Endodermal cell (in vitro differentiated cells): ENCODE data around the gene MOGAT1. TPM values are rescaled to one million over a fixed set of nuclear protein-coding genes. Genes with fewer than 3 reads are reported as not detected.
"Not testable (repeated sequence)": the region's sequence is repeated elsewhere in the genome, so short reads cannot be mapped to it uniquely, and the experiment has no call there.

Source experiments
- DNase-seq: peaks from one replicate; pipeline ENCODE4 v3.0.0-alpha.2; 2017
- H3K27ac ChIP-seq: 2 replicates; pipeline ENCODE4 v1.5.1; 2013; ENCODE audit warnings: mild to moderate bottlenecking, low read depth, low read length, moderate library complexity
- H3K27me3 ChIP-seq: 2 replicates; pipeline ENCODE4 v1.6.1; 2013; ENCODE audit warnings: mild to moderate bottlenecking, low read length, moderate library complexity; ENCODE audit not compliant: insufficient read depth, control insufficient read depth, poor library complexity, severe bottlenecking
- H3K36me3 ChIP-seq: 2 replicates; pipeline ENCODE4 v1.7.0; 2013; ENCODE audit warnings: mild to moderate bottlenecking, low read length, moderate library complexity; ENCODE audit not compliant: control insufficient read depth, insufficient read depth
- H3K4me1 ChIP-seq: one replicate; pipeline ENCODE4 v1.7.0; 2013; ENCODE audit warnings: low read length; ENCODE audit not compliant: control insufficient read depth, insufficient read depth
- H3K4me3 ChIP-seq: 2 replicates; pipeline ENCODE4 v1.5.1; 2013; ENCODE audit warnings: mild to moderate bottlenecking, low read length, moderate library complexity
- H3K9ac ChIP-seq: 2 replicates; pipeline ENCODE4 v1.6.1; 2013; ENCODE audit warnings: mild to moderate bottlenecking, low read length, moderate library complexity; ENCODE audit not compliant: poor library complexity, severe bottlenecking; ENCODE audit errors: extremely low read depth
- H3K9me3 ChIP-seq: 2 replicates; pipeline ENCODE4 v1.6.1; 2013; ENCODE audit warnings: mild to moderate bottlenecking, low read length, moderate library complexity; ENCODE audit not compliant: control insufficient read depth
- H3K27ac Mint-ChIP-seq: 2 replicates; pipeline ENCODE4 v1.8.0; 2020; ENCODE audit warnings: mixed read lengths
- H3K27me3 Mint-ChIP-seq: 2 replicates; pipeline ENCODE4 v1.8.0; 2021; ENCODE audit warnings: mild to moderate bottlenecking, mixed read lengths; ENCODE audit not compliant: insufficient read depth
- H3K36me3 Mint-ChIP-seq: 2 replicates; pipeline ENCODE4 v1.8.0; 2020; ENCODE audit warnings: low read depth, mixed read lengths
- H3K4me1 Mint-ChIP-seq: 2 replicates; pipeline ENCODE4 v1.8.0; 2020; ENCODE audit warnings: mixed read lengths
- H3K4me3 Mint-ChIP-seq: 2 replicates; pipeline ENCODE4 v1.8.0; 2020; ENCODE audit warnings: mild to moderate bottlenecking, moderate library complexity, mixed read lengths
- H3K9me3 Mint-ChIP-seq: 2 replicates; pipeline ENCODE4 v1.8.0; 2020; ENCODE audit warnings: mild to moderate bottlenecking, mixed read lengths
- CTCF ChIP-seq: fragments of 200-600 bp; sonication (generic); conservative IDR thresholded peaks from 2 replicates; pipeline ENCODE4 v1.5.0; 2021; ENCODE audit warnings: antibody characterized with exemption, mild to moderate bottlenecking
- WGBS, 2 experiments: methylation state at CpG; one replicate each; pipeline versions ENCODE4 v1.1.5 to v1.1.7; 2013; ENCODE audit warnings: missing lambda C conversion rate in 2 of 2, mixed read lengths in 1 of 2; ENCODE audit not compliant: insufficient coverage in 1 of 2, insufficient read length in 1 of 2; 5-methylcytosine and 5-hydroxymethylcytosine counted together
- total RNA-seq, 2 donors: library from RNA; stranded (reverse); fragmentation: NEBNext Ultra II Directional in 1 of 2; extraction: Animal tissue kit (Norgen Biotek cat#: 25700) in 1 of 2; gene quantifications; 2 replicates in 1 of 2; 3 replicates in 1 of 2; pipeline ENCODE4 v1.2.1, GENCODE V29; 2021

Gene MOGAT1
- total RNA-seq, 2 donors from 2014 or later, result not detected

GRCh38 chr2:222753251-222753824 lies 81.9 kb downstream of the MOGAT1 start:
- Mint-ChIP-seq H3K4me3 (no peak overlapping the region), H3K27me3 (peaks cover 94% of the 10 kb centered on the region), H3K4me1 (peaks cover 18% of the 10 kb centered on the region), H3K36me3 (no peaks in the 10 kb centered on the region), H3K9me3 (no peaks in the 10 kb centered on the region), H3K27ac (no peak overlapping the region)
- 50 to 64% methylated on average over 1 to 2 of the region's 2 CpGs for WGBS, 2 experiments
- no peak for TF ChIP-seq CTCF
- Histone ChIP-seq H3K9ac (no peak overlapping the region), H3K4me1 (peaks cover 7% of the 10 kb centered on the region), H3K4me3 (no peak overlapping the region), H3K9me3 (peaks cover 9% of the 10 kb centered on the region), H3K27me3 (peaks cover 93% of the 10 kb centered on the region), H3K36me3 (no peaks in the 10 kb centered on the region), H3K27ac (no peak overlapping the region)
- no peak for DNase-seq

- no peak overlapping the region for H3K4me3 Mint-ChIP-seq
- peaks cover 18% of the 10 kb centered on the region for H3K4me1 Mint-ChIP-seq
- H3K36me3 Mint-ChIP-seq, result no peaks in the 10 kb centered on the region
- Histone ChIP-seq H3K4me3 (no peak overlapping the region), H3K27ac (no peak overlapping the region), H3K9me3 (peaks cover 9% of the 10 kb centered on the region), H3K9ac (no peak overlapping the region), H3K4me1 (peaks cover 7% of the 10 kb centered on the region), H3K36me3 (no peaks in the 10 kb centered on the region), H3K27me3 (peaks cover 92% of the 10 kb centered on the region)
- peaks cover 92% of the 10 kb centered on the region for H3K27me3 Mint-ChIP-seq
- no peaks in the 10 kb centered on the region for H3K9me3 Mint-ChIP-seq
- 92% methylated on average over 1 of the region's 1 CpG; no CpG with 5 or more reads in 1 of the 2 experiments for WGBS, 2 experiments
- TF ChIP-seq CTCF, result no peak
- no peak for DNase-seq
- H3K27ac Mint-ChIP-seq, result no peak overlapping the region
Measured at GRCh38 chr2:222754324-222754930, 83.0 kb downstream of the MOGAT1 start.

GRCh38 chr2:222755593-222755992 lies 84.1 kb downstream of the MOGAT1 start:
- H3K4me1 Mint-ChIP-seq, result peaks cover 21% of the 10 kb centered on the region
- H3K27ac Mint-ChIP-seq, H3K36me3 Mint-ChIP-seq, DNase-seq, H3K9ac ChIP-seq, H3K4me3 ChIP-seq, H3K9me3 ChIP-seq, H3K27ac ChIP-seq, H3K9me3 Mint-ChIP-seq, H3K4me3 Mint-ChIP-seq, H3K36me3 ChIP-seq, H3K4me1 ChIP-seq: not testable (repeated sequence)
- H3K27me3 Mint-ChIP-seq, result peaks cover 83% of the 10 kb centered on the region
- peaks cover 82% of the 10 kb centered on the region for H3K27me3 ChIP-seq
- WGBS, 2 experiments, result 81 to 88% methylated on average over 4 to 5 of the region's 5 CpGs
